Neutrophil (primary cell): ENCODE measurements around the gene PDCL3.

Source experiments
- H3K27ac ChIP-seq: fragments of 200-600 bp; sonication (generic); 2 replicates; pipeline ENCODE4 v1.5.1; 2016; ENCODE audit warnings: mild to moderate bottlenecking, moderate library complexity
- H3K27me3 ChIP-seq: fragments of 200-600 bp; sonication (generic); 2 replicates; pipeline ENCODE4 v1.6.0; 2016; ENCODE audit warnings: mild to moderate bottlenecking
- H3K36me3 ChIP-seq: fragments of 200-600 bp; sonication (generic); 2 replicates; pipeline ENCODE4 v1.5.1; 2017
- H3K4me1 ChIP-seq, 2 experiments: fragments of 200-600 bp in 1 of 2; sonication (generic) in 1 of 2; 1 replicate in 1 of 2; 2 replicates in 1 of 2; pipeline versions ENCODE4 v1.5.1 to v1.6.1; 2013 to 2016; ENCODE audit warnings: low read depth in 1 of 2, low read length in 1 of 2, mild to moderate bottlenecking in 1 of 2, moderate library complexity in 1 of 2; ENCODE audit not compliant: control insufficient read depth in 1 of 2, insufficient read depth in 1 of 2
- H3K4me3 ChIP-seq, 2 experiments: fragments of 200-600 bp in 1 of 2; sonication (generic) in 1 of 2; 1 replicate in 1 of 2; 2 replicates in 1 of 2; pipeline ENCODE4 v1.5.1; 2013 to 2016; ENCODE audit warnings: low read depth in 1 of 2, low read length in 1 of 2, mild to moderate bottlenecking in 1 of 2, moderate library complexity in 1 of 2
- H3K9me3 ChIP-seq: fragments of 200-600 bp; sonication (generic); 2 replicates; pipeline ENCODE4 v1.5.1; 2016
- TF ChIP-seq, protein P1 (sequence below): fragments of 200-600 bp; sonication (generic); IDR thresholded peaks from 2 replicates; pipeline ENCODE4 v1.5.1; 2016; ENCODE audit warnings: antibody characterized with exemption

Gene PDCL3

DNA sequence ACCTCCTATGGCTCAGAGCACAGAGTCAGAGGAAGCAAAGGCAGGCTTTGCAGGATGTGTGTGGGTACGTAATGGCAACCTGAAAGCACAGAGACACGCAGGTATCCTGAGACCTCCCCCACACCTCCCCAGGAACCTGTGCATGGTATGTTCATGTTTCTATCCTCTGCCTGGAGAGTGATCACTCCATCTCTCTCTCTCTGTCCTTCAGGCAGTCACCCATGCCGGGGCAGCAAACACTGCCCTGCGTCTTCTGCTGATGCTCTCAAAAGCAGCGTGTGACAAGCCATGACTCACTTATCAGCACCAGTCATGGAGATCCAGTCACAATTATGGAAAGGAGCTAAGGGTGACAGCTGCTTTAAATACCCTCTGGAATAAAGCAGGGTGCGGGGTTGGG lies 52.7 kb downstream of the PDCL3 start:
- Histone ChIP-seq H3K4me1 (no peaks in the 10 kb centered on the region), H3K4me3 (no peak overlapping the region), H3K9me3 (no peaks in the 10 kb centered on the region), H3K27me3 (peaks cover under 1% of the 10 kb centered on the region), H3K36me3 (no peaks in the 10 kb centered on the region), H3K27ac (no peak overlapping the region)
- TF ChIP-seq, protein P1, sequence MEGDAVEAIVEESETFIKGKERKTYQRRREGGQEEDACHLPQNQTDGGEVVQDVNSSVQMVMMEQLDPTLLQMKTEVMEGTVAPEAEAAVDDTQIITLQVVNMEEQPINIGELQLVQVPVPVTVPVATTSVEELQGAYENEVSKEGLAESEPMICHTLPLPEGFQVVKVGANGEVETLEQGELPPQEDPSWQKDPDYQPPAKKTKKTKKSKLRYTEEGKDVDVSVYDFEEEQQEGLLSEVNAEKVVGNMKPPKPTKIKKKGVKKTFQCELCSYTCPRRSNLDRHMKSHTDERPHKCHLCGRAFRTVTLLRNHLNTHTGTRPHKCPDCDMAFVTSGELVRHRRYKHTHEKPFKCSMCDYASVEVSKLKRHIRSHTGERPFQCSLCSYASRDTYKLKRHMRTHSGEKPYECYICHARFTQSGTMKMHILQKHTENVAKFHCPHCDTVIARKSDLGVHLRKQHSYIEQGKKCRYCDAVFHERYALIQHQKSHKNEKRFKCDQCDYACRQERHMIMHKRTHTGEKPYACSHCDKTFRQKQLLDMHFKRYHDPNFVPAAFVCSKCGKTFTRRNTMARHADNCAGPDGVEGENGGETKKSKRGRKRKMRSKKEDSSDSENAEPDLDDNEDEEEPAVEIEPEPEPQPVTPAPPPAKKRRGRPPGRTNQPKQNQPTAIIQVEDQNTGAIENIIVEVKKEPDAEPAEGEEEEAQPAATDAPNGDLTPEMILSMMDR, result no peak

- Histone ChIP-seq H3K27me3 (no peaks in the 10 kb centered on the region), H3K27ac (no peak overlapping the region), H3K36me3 (no peaks in the 10 kb centered on the region), H3K4me3 (no peak overlapping the region), H3K4me1 (no peaks in the 10 kb centered on the region), H3K9me3 (no peaks in the 10 kb centered on the region)
- TF ChIP-seq, protein P1, result no peak
Observed at GRCh38 chr2:100615886-100616285, 53.1 kb downstream of the PDCL3 start.

GRCh38 chr2:100616841-100617390 lies 54.1 kb downstream of the PDCL3 start:
- Histone ChIP-seq H3K27me3 (no peaks in the 10 kb centered on the region), H3K4me1 (no peaks in the 10 kb centered on the region), H3K27ac (no peak overlapping the region), H3K9me3 (no peaks in the 10 kb centered on the region), H3K36me3 (no peaks in the 10 kb centered on the region), H3K4me3 (no peak overlapping the region)
- TF ChIP-seq, protein P1, result no peak

GRCh38 chr2:100619951-100620350 lies 57.2 kb downstream of the PDCL3 start:
- Histone ChIP-seq H3K9me3 (no peaks in the 10 kb centered on the region), H3K36me3 (no peaks in the 10 kb centered on the region), H3K4me3 (no peak overlapping the region), H3K27ac (no peak overlapping the region), H3K4me1 (no peaks in the 10 kb centered on the region), H3K27me3 (no peaks in the 10 kb centered on the region)
- TF ChIP-seq, protein P1, result no peak

DNA sequence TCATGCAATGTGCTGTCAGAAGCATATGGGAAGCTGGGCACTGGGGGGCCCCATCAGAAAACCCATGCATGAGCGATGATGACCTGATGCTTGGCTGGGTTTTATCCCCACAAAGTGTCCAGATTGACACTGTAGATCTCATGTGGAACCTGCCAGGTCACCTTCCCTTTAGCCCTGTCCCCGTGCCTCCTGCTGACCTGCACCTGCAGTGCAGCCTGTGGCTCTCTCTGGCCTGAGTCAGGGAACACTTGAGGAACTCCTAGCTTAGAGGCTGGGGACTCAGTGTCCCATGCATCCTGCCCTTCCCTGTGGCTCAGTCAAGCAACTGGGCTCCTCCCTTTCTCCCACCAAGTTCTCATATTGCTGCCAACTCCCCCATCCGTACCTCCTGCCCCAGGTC lies 57.7 kb downstream of the PDCL3 start:
- Histone ChIP-seq H3K4me3 (no peak overlapping the region), H3K36me3 (no peaks in the 10 kb centered on the region), H3K4me1 (no peaks in the 10 kb centered on the region), H3K27me3 (no peaks in the 10 kb centered on the region), H3K9me3 (no peaks in the 10 kb centered on the region), H3K27ac (no peak overlapping the region)
- TF ChIP-seq, protein P1, result no peak
